NOMO-1 (cell line): ENCODE results near the gene POLR1G.
A peak's percentile ranks its signal among the peaks of the same experiment; 100 is the strongest.

Source experiments
- DNase-seq, 2 experiments: peaks; one replicate each; lab custom pipeline; 2025; ENCODE audit not compliant: unreplicated experiment in 2 of 2; lab: John Stamatoyannopoulos, UW

The POLR1G gene, protein sequence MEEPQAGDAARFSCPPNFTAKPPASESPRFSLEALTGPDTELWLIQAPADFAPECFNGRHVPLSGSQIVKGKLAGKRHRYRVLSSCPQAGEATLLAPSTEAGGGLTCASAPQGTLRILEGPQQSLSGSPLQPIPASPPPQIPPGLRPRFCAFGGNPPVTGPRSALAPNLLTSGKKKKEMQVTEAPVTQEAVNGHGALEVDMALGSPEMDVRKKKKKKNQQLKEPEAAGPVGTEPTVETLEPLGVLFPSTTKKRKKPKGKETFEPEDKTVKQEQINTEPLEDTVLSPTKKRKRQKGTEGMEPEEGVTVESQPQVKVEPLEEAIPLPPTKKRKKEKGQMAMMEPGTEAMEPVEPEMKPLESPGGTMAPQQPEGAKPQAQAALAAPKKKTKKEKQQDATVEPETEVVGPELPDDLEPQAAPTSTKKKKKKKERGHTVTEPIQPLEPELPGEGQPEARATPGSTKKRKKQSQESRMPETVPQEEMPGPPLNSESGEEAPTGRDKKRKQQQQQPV

DNA sequence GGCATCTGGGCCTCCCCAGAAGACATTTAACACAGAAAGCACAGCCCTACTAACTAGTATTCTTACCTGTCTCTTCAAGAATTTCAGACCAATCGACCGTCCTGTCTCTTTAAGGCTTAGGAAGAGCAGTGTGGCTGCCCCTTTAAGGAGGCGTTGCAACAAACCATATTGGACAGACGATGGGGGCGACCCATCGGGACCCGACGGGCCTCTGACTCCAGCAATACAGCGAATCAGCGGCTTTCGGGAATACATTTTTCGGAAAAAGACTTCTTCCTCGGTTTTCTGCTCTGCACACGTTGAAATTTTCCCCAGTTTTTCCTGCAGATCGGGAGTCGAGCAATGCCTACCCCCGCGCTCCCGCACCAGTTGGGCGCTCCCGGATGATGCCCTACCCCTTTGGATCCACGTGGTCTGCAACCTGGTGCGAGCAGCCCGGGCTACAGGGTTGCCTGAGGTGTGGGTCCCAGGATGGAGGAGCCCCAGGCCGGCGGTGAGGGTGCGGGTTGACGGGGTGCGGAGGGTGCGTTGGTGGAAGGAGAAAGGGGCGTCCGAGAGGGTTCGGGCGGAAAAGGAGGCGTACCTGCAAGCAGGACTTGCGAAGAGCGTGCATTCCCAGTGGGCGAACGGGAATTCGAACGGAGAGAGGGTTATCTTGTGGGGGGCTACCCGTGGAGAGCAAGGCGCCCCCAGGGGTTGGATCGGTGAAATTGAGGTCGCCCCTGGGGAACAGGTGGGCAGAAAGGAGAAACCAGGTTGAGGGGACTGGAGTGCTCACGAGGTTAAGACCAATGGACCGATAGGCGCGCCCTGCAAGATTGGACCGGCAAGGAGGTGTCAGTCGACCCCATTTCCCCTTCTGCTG is at the start of gene POLR1G:
Gene POLR1G (plus strand): TSS at position 419 of the 865 bp plus-strand sequence. CDS start 53 bp downstream, at position 472.
- peak; percentile 84 to 89 for DNase-seq

DNA sequence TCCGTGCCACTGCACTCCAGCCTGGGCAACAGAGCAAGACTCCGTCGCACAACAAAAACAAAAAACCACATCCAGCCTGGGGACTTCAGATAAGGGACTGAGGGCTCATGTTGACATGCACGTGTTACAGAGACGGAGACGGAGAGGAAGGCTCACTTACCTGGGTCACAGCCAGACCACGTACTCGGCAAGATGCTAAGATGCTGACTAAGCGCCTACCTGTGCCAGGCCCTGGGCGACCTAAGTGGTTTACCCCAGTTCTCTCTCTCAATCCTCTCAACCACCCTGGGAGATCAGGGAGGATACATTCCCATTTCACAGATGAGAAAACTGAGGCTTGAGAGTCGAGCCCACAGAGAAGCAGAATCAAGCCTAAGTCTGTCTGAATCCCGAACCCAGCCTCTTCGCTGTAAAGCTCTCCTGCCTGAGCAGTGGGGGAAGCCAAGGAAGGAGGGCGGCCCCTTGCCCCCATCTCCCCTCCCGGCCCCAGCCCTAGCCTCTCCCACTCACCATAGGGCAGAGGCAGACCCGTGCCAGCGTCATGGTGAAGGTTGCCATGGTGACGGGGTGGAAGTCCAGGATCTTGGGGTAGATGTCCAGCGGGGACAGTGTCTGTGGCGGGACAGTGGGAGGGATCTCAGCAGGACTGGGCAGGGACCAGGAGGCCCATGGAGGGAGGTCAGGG is 49.5 kb upstream of the POLR1G start:
- DNase-seq = no peak

DNA sequence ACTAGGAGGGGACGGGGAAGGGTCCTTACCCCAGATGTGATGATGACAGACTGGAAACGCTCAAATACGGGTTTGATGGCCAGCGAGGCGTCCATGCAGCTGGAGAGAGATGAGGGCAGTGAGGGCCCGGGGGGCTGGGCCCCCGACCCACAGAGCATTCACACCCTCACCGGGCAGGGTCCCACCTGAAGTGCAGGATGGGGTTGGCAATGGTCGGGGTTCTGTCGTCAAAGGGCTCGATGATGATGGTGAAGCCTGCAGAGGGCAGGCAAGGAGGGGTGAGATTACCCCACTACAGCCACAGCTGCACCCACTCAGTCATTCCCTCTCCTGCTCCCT is 49.0 kb upstream of the POLR1G start:
- DNase-seq = no peak

DNA sequence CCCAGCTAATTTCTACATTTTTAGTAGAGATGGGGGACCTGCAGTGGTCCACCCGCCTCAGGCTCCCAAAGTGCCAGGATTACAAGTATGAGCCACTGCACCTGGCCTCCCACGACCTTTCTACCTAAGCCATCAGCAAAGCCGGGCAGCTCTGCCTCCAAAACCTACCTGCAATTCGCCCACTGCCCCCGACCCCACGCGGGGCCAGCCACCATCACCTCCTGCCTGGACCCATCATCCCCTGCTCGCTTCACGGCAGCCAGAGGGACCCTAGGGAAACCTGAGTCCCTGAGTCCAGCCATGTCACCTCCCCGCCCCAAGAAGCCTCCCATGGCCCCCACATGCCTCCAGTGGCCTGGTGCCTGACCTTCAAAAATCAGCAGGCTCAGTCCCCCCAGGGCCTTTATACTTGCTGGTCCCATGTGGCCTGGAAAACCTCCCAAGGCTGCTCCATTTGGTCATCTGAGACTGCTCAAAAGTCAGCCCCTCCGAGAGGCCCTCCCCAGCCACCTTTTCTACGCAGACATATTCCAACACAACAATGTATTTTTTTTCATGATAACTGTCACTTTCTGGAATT is 48.1 kb upstream of the POLR1G start:
- DNase-seq = no peak

DNA sequence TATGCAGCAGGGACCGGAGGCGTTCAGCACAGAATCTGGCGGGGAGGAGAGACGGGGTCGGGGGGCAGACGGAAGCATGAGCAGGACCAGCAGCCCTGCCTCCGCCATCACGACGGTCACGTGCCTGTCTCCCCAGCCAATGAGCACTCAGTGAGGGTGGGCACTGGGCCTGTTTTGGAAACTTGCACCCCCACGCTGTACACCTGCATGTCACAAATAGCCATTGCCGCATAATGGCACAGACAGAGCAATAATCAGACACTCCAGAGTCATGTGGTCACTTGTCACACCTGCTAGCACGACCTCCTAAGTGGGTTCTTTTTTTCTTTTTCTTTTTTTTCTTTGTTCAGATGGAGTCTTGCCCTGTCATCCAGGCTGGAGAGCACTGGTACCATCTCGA is 44.8 kb upstream of the POLR1G start:
- no peak for DNase-seq

DNA sequence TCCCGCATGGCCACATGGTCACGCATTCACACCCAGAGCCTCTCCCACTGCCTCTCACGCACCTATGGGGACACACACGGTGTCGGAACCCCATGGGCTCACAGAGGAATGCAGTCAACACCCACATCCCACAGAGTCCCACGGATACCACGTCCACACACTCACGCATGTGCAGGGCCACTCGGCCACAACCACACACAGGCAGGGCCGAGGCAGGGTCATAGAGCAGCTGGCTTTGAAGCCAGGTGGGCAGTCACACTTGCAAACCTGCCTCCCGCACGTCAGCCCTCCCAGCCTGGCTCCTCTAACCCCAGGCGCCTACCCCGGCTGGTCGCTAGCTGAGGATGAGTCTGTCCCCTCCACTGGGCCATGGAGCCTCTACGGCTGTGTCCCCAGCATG is 44.2 kb upstream of the POLR1G start:
- DNase-seq = no peak

DNA sequence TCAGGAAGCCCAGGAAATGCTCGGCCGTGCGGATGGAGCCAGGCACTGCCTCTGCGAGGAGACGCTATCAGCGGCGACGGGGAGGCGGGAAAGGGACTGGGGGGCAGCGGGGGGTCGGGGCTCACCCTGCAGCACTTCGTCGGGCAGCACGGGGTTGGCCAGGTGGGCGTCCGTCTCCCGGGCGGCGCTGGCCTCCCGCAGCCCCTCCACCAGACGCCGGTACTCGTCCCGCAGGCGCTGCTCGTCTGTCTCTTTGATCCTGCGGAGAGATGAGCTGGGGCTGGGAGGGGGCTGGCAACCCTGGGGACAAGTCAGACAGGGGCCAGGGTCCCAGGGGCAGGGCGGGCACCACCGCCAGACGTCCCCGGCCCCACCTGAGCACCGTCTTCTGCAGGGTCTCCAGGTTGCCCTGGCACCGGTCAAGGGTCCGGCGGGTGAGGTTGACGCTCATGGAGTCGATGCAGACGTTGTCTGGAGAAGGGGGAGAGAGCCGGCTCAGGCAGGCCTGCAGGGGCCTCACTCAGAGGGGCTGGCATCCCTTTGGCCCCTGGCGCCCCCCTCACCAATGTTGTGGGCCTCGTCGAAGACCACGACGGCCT is 42.5 kb upstream of the POLR1G start:
- no peak for DNase-seq

DNA sequence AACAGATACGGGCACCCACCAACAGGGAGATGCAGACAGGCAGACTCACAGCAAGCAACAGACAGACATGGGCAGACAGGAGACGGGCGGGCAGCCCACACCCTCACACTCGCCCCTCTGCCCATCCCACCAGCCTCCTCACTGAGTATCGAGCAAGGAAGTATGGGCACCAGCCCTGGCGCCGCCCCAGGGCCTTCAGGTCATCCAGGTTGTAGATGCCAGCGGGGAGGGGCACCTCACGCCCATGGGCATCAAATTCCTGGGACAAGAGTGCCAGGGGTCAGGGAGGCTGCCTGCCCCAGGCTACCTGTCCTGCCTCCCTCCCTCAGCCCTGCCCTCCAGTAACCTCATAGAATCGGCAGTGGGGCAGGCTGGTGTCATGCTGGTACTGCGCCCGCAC is 41.7 kb upstream of the POLR1G start:
- no peak for DNase-seq

DNA sequence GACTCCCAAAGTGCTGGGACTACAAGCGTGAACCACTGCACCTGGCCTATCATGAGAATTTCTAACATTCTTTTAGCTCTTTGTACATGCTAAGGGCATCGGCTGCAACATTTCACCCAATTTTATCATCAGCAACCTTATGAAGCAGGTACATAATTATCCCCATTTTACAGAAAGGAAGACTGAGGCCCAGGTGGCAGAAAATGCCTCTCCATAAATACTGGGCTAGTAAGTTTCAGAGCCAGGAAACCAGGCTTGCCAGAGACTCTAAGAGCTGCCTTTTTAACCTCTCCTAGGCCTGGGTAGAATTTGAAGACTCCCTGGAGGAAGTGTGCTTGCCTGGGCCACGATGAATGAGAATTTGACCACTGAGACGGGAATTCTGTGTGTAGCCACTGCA is 38.3 kb upstream of the POLR1G start:
- DNase-seq = no peak

DNA sequence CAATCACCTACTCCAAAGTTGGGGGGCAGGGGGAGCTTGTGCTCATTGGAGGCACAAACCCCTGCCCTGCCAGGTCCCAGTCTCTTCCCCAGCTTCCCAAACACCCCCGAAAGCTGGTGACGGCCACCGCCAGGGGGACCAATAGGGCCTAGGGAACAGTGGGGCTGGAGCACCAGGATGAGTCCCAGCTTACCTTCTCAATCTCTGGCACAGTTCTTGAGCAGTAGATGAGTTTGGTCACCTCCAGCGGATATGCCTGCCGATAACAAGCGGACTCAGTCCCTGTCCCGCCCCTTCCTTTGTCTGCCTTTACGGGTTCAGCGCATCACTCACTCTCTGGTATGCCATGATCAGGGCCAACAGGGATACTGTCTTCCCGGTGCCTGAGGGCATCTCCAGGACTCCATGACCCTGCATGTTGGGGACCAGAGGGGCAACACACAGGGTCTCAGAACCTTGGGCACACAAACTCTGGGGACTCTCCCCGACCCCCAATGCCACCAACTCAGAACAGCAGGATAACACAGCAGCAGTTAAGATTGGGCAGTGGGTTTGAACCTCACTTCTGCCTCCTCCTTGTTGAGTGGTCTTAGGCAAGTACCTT is 37.6 kb upstream of the POLR1G start:
- no peak for DNase-seq

DNA sequence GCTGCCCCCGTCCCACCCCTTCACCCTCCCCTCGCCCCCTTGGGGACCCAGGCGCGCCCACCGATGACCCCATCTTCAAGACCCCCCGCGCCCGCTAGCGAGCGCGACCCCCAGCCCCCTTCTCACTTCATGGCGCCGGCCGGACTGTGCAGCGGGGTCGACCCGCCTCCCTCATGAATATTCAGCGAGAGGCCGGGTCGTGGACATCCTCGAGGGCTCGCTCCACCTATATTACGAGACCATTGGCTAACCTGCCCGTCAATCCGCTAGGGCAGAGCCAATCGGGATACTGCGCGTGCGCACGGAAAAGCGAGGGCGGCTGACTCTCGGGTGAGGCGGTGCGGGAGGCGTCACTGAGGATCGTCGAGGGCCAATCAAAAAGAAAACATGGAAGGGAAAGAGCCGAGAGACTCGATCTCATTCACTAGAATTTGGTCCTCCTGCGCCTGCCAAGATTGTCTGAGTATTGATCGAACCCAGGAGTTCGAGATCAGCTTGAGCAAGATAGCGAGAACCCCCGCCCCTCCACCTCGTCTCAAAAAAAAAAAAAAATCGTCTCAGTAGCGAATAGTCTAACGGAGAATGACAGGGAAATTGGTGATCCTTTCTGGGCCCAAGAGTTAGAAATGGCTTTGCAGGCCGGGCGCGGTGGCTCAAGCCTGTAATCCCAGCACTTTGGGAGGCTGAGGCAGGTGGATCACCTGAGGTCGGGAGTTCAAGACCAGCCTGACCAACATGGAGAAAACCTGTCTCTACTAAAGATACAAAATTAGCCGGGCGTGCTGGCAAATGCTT is 35.8 kb upstream of the POLR1G start, which contains the start of gene ERCC2:
Gene ERCC2 (minus strand): TSS at position 164 of the 795 bp plus-strand sequence. CDS start 33 bp downstream, at position 131.
- peak; percentile 95 to 96 for DNase-seq

DNA sequence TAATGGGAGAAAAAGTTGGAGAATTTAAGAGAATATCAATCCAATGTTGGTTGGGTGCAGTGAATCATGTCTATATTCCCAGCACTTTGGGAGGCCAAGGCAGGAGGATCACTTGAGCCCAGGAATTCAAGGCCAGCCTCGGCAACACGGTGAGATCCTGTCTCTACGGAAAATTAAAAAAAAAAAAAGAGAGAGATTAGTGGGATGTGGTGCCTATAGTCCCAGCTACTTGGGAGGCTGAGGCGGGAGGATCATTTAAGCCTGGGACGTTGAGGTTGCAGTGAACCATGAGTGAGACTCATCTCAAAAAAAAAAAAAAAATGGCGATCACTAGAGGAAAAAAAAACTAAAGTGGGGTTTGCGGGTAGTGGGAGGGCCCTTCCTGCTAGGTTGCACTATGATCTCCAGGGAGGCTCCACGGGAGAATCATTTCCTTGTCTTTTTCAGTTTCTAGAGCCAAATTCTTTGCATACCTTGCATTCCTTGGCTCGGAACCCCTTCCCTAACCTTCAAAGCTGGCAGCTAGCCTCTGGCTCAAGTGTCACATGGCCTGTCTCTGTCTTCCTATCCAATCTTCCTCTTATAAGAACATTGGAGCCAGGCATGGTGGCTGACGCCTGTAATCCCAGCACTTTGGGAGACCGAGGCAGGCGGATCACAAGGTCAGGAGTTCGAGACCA is 30.3 kb upstream of the POLR1G start:
- no peak for DNase-seq

DNA sequence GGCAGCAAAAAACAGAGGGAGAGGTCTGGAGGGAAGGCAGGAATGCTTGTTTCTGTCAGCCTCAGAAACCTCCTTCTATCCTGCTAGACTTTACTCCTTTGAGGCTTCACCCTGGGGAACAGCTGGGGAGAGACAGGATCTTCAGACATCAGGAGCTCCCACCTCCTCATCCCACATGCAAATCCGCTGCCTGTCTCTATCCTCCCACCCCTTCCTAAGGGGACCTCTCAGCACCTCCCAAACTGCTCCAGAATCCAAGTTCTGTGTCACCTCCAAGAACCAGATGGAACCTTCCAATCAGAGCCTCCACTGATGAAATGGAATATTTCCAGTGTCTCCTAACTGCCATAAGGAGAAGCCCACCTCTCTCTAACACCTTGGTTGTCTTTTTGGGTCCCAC is 26.3 kb upstream of the POLR1G start:
- DNase-seq = no peak

DNA sequence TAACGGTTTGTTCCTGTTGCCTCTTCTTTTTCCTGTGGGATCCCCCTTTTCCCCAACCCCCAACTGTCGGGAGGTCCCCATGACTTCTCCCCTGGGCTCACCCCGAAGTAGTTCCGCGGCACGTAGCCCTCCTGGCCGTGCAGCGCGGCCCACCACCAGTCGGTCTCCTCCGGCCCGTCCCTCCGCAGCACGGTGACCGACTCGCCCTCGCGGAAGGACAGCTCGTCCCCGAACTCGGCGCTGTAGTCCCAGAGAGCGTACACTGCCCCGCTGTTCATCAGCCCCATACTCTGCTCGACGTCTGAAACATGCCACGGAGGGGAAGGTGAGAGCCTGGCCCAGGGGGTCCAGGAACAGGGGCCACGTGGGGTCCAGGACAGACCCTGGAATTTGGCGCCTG is 24.0 kb upstream of the POLR1G start:
- no peak for DNase-seq

DNA sequence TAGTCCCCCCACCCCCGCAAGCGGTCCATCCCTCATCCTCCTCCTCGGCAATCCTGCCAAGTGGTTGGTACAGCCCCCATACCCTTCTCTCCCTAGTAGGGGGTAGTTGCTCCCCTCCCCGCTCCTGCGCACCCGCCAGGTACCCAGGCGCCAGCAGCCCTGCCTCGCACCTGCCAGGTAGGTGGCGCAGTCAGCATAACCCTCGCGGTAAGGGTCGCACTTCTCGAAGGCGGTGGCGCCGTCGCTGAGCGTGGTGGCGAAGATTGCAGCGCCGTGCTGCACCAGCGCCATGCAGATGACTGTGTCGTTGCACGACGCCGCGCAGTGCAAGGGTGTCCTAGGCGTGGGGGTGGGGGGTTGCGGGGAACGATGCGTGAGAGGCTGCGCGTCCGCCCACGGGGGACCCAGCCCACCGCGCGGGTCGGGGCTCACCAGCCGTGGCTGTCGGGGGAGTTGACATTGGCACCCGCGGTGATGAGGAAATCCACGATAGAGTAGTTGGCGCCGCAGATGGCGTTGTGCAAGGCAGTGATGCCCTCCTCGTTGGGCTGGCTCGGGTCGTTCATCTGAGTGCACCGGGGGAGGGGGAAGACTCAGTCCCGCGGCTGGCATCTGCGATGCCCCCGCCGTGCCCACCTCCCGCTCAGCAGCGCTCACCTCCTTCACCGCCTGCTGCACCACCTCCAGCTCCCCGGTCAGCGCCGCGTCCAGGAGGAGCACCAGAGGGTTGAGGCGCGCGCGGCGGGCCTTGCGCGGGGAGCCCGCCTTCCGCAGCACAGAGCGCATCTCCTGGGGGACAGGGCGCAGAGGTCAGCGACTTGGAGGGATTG is 20.8 kb upstream of the POLR1G start:
- DNase-seq = no peak

DNA sequence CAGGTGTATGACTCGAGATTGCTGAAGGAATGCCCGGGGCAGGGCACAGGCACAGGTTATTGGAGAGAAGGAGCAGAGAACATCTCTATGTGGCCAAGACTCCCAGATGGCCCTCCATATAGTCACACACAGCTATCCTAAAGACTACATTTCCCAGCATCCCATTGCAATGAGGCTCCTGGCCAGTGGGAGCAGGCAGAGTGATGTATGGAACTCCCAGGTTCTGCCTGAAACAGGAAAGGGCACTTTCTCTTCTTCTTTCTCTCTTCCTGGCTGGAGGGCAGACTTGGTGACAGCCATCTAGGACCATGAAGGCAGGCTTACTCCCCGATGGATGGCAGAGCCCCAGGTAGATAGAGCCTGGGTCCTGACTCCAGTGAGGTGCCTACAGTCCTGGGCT is 15.1 kb upstream of the POLR1G start:
- DNase-seq = peak in 1 of 2 experiments; percentile 22

DNA sequence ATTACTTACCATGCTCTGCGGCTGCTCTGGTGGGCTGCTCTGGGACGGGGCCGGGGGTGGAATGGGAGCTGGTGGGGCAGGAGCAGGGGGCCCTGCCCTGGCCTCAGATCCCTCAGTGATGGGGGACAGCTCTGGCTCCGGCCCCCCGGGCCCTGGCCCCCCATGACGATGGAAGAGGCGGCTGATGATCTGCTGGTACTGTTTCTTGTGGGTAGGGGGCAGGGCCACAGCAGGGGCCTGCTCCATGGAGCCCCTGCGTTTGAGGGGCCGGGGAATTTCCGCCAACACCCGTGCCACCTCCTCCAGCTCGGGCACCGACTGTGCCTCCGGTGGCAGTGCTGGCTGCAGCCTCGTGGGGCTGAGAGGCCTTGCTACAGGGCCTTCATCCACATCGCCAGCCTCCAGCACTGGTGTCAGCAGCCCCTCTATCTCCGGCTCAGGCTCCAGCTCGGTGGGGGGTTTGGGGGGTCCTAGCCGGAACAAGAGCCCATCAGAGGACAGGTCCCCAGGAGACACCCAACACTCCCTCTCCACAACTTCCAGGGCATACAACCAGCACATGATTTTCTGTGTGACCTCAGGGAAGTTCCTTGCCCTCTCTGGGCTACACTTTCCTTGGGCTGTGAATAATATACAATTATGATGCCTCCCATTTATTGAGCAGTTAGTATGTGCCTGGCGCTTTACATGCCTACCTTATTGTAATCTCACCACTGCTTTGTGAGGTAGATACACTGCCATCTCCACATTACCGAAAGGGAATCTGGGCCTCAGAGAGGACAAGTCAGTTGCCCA is 14.4 kb upstream of the POLR1G start:
- no peak for DNase-seq
